ENCODE measurements around the gene NDUFB6.

GRCh38 chr9:32603914-32604852 is 31.2 kb upstream of the NDUFB6 start:
- no peak for TF ChIP-seq CTCF (IDR thresholded peaks at IDR 0.05)
- TF ChIP-seq POLR2A (IDR thresholded peaks at IDR 0.05) = no peak
